ENCODE data around the gene FNIP1.

Gene FNIP1

GRCh38 chr5:131610198-131611063 is 186.4 kb downstream of the FNIP1 start:
- DNase-seq (no peak), ATAC-seq (ENCODE audit: insufficient read depth, low read depth) (no peak)
- Histone ChIP-seq H3K4me2 (ENCODE audit: insufficient read depth, low read length) (no peak overlapping the region), H3K36me3 (ENCODE audit: insufficient read depth, low read length) (no peaks in the 10 kb centered on the region), H3K27ac (ENCODE audit: low read length) (no peak overlapping the region), H3K9ac (ENCODE audit: low read depth, low read length) (no peak overlapping the region), H3K27me3 (ENCODE audit: insufficient read depth, low read length, poor library complexity) (no peaks in the 10 kb centered on the region), H3K9me3 (ENCODE audit: insufficient read depth, low read length, severe bottlenecking) (no peaks in the 10 kb centered on the region), H4K20me1 (ENCODE audit: insufficient read depth, low read length) (peaks cover 57% of the 10 kb centered on the region), H3K4me1 (ENCODE audit: insufficient read depth, low read length) (no peaks in the 10 kb centered on the region), H2AFZ (ENCODE audit: low read depth, low read length) (no peak overlapping the region), H3K4me3 (ENCODE audit: low read depth in 1 of 2, low read length in 2 of 2) (no peak overlapping the region), H3K79me2 (ENCODE audit: insufficient read depth, low read length) (peaks cover 97% of the 10 kb centered on the region)
- TF ChIP-seq CTCF (IDR thresholded peaks at IDR 0.05; ENCODE audit: borderline replicate concordance, extremely low read depth, low read length, poor library complexity, severe bottlenecking): no peak
- TF ChIP-seq EZH2 (IDR thresholded peaks at IDR 0.05; ENCODE audit: borderline replicate concordance, low read depth, low read length, severe bottlenecking): no peak

GRCh38 chr5:131609774-131610173 is 187.0 kb downstream of the FNIP1 start:
- Histone ChIP-seq H4K20me1 (ENCODE audit: insufficient read depth, low read length) (peaks cover 57% of the 10 kb centered on the region), H3K4me3 (ENCODE audit: low read depth in 1 of 2, low read length in 2 of 2) (no peak overlapping the region), H3K9ac (ENCODE audit: low read depth, low read length) (no peak overlapping the region), H3K9me3 (ENCODE audit: insufficient read depth, low read length, severe bottlenecking) (no peaks in the 10 kb centered on the region), H3K4me2 (ENCODE audit: insufficient read depth, low read length) (no peak overlapping the region), H3K4me1 (ENCODE audit: insufficient read depth, low read length) (no peaks in the 10 kb centered on the region), H3K79me2 (ENCODE audit: insufficient read depth, low read length) (peaks cover 97% of the 10 kb centered on the region), H2AFZ (ENCODE audit: low read depth, low read length) (no peak overlapping the region), H3K27me3 (ENCODE audit: insufficient read depth, low read length, poor library complexity) (no peaks in the 10 kb centered on the region), H3K27ac (ENCODE audit: low read length) (no peak overlapping the region), H3K36me3 (ENCODE audit: insufficient read depth, low read length) (no peaks in the 10 kb centered on the region)
- TF ChIP-seq EZH2 (IDR thresholded peaks at IDR 0.05; ENCODE audit: borderline replicate concordance, low read depth, low read length, severe bottlenecking) (no peak), CTCF (IDR thresholded peaks at IDR 0.05; ENCODE audit: borderline replicate concordance, extremely low read depth, low read length, poor library complexity, severe bottlenecking) (no peak)
- DNase-seq (no peak), ATAC-seq (ENCODE audit: insufficient read depth, low read depth) (no peak)

- Histone ChIP-seq H3K9me3 (ENCODE audit: insufficient read depth, low read length, severe bottlenecking) (no peaks in the 10 kb centered on the region), H3K79me2 (ENCODE audit: insufficient read depth, low read length) (peaks cover 95% of the 10 kb centered on the region), H3K4me1 (ENCODE audit: insufficient read depth, low read length) (no peaks in the 10 kb centered on the region), H2AFZ (ENCODE audit: low read depth, low read length) (no peak overlapping the region), H4K20me1 (ENCODE audit: insufficient read depth, low read length) (peaks cover 57% of the 10 kb centered on the region), H3K27ac (ENCODE audit: low read length) (no peak overlapping the region), H3K4me3 (ENCODE audit: low read depth in 1 of 2, low read length in 2 of 2) (no peak overlapping the region), H3K4me2 (ENCODE audit: insufficient read depth, low read length) (no peak overlapping the region), H3K27me3 (ENCODE audit: insufficient read depth, low read length, poor library complexity) (no peaks in the 10 kb centered on the region), H3K9ac (ENCODE audit: low read depth, low read length) (no peak overlapping the region), H3K36me3 (ENCODE audit: insufficient read depth, low read length) (peaks cover 3% of the 10 kb centered on the region; the same call in 1 of the 2 replicates)
- TF ChIP-seq CTCF (IDR thresholded peaks at IDR 0.05; ENCODE audit: borderline replicate concordance, extremely low read depth, low read length, poor library complexity, severe bottlenecking): no peak
- TF ChIP-seq EZH2 (IDR thresholded peaks at IDR 0.05; ENCODE audit: borderline replicate concordance, low read depth, low read length, severe bottlenecking): no peak
- ATAC-seq (ENCODE audit: insufficient read depth, low read depth) (peak; percentile 29; the same call in 1 of the 3 replicates), DNase-seq (no peak)
Observed at GRCh38 chr5:131608597-131608996, 188.2 kb downstream of the FNIP1 start.

Measured in DND-41 (cell line).